Measurements from ENCODE around the gene MYH10. TPM values are rescaled to one million over a fixed set of nuclear protein-coding genes. Genes with fewer than 3 reads are reported as not detected.

MYH10 gene
- total and polyA plus RNA-seq, 9 of the 15 experiments (the other 6 are each of a cell fraction or from before 2014, with no cell fraction given): 16.3 to 95.3 (median 39.7) TPM

DNA sequence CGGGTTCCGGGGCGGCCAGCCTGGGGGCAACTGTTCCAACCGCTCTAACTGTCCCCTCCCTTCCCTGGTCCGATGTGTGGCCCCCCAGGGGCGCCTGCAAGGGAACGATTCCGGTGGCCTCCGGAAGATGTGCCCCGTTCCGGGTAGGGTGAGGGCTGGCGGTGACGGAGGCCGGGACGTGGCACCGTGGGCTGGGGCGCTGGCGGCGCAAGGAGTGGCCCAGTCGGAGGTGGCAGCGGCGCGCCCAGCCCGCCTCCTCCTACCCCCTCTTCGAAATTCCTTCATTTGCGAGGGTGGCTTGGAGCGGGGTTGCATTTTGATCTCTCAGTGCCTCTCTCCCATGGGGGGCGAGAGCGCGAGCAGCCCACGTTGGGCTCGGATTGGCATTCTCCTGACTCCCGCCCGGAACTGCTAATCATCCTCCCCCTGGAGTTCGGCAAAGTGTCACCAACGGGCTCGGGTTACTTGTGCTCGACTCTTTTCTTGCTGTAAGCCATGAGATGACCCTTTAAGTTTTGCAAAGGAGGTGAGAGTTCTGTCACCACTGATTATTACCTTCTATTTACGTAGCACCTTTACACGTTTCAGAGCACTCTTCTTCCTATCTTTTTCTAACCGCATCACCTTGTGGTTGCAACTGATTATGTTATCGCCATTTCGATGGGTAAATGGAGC, 194.2 kb downstream of the MYH10 start (continued):
- TF ChIP-seq, protein P1, sequence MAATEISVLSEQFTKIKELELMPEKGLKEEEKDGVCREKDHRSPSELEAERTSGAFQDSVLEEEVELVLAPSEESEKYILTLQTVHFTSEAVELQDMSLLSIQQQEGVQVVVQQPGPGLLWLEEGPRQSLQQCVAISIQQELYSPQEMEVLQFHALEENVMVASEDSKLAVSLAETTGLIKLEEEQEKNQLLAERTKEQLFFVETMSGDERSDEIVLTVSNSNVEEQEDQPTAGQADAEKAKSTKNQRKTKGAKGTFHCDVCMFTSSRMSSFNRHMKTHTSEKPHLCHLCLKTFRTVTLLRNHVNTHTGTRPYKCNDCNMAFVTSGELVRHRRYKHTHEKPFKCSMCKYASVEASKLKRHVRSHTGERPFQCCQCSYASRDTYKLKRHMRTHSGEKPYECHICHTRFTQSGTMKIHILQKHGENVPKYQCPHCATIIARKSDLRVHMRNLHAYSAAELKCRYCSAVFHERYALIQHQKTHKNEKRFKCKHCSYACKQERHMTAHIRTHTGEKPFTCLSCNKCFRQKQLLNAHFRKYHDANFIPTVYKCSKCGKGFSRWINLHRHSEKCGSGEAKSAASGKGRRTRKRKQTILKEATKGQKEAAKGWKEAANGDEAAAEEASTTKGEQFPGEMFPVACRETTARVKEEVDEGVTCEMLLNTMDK (IDR thresholded peaks at IDR 0.05; ENCODE audit: borderline replicate concordance, insufficient read depth, low read depth, low read length, poor library complexity, severe bottlenecking): no peak
- TF ChIP-seq ZNF133 (CRISPR knock-in tag; IDR thresholded peaks at IDR 0.05): no peak
- no peak for TF ChIP-seq L3MBTL2 (IDR thresholded peaks at IDR 0.05)
- TF ChIP-seq MBD2 (IDR thresholded peaks at IDR 0.05; ENCODE audit: borderline replicate concordance, low read depth): no peak
- peak; percentile 0 for TF ChIP-seq HMGN3 (IDR thresholded peaks at IDR 0.05; ENCODE audit: borderline replicate concordance, extremely low read depth, insufficient read length, low read depth, low read length)
- peak; percentile 40 for TF ChIP-seq MEIS2 (IDR thresholded peaks at IDR 0.05; ENCODE audit: partially characterized antibody)
- no peak for TF ChIP-seq ZNF699 (CRISPR knock-in tag; IDR thresholded peaks at IDR 0.05; ENCODE audit: insufficient replicate concordance)
- TF ChIP-seq GABPB1 (CRISPR knock-in tag; IDR thresholded peaks at IDR 0.05): no peak
- TF ChIP-seq, protein P2, sequence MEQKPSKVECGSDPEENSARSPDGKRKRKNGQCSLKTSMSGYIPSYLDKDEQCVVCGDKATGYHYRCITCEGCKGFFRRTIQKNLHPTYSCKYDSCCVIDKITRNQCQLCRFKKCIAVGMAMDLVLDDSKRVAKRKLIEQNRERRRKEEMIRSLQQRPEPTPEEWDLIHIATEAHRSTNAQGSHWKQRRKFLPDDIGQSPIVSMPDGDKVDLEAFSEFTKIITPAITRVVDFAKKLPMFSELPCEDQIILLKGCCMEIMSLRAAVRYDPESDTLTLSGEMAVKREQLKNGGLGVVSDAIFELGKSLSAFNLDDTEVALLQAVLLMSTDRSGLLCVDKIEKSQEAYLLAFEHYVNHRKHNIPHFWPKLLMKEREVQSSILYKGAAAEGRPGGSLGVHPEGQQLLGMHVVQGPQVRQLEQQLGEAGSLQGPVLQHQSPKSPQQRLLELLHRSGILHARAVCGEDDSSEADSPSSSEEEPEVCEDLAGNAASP (IDR thresholded peaks at IDR 0.05): no peak
- TF ChIP-seq OTX1 (CRISPR knock-in tag; IDR thresholded peaks at IDR 0.05): no peak
- no peak for TF ChIP-seq MYBL2 (IDR thresholded peaks at IDR 0.05; ENCODE audit: low read depth)
- TF ChIP-seq MYBL2 (CRISPR knock-in tag; IDR thresholded peaks at IDR 0.05; ENCODE audit: borderline replicate concordance): no peak
- TF ChIP-seq U2AF2 (optimal IDR thresholded peaks at IDR 0.05; ENCODE audit: low read depth, low read length): no peak
- TF ChIP-seq, protein P3, sequence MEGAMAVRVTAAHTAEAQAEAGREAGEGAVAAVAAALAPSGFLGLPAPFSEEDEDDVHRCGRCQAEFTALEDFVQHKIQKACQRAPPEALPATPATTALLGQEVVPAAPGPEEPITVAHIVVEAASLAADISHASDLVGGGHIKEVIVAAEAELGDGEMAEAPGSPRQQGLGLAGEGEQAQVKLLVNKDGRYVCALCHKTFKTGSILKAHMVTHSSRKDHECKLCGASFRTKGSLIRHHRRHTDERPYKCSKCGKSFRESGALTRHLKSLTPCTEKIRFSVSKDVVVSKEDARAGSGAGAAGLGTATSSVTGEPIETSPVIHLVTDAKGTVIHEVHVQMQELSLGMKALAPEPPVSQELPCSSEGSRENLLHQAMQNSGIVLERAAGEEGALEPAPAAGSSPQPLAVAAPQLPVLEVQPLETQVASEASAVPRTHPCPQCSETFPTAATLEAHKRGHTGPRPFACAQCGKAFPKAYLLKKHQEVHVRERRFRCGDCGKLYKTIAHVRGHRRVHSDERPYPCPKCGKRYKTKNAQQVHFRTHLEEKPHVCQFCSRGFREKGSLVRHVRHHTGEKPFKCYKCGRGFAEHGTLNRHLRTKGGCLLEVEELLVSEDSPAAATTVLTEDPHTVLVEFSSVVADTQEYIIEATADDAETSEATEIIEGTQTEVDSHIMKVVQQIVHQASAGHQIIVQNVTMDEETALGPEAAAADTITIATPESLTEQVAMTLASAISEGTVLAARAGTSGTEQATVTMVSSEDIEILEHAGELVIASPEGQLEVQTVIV (CRISPR knock-in tag; IDR thresholded peaks at IDR 0.05; ENCODE audit: borderline replicate concordance): no peak
- TF ChIP-seq KDM2B (CRISPR knock-in tag; IDR thresholded peaks at IDR 0.05): no peak
- TF ChIP-seq, protein P4, sequence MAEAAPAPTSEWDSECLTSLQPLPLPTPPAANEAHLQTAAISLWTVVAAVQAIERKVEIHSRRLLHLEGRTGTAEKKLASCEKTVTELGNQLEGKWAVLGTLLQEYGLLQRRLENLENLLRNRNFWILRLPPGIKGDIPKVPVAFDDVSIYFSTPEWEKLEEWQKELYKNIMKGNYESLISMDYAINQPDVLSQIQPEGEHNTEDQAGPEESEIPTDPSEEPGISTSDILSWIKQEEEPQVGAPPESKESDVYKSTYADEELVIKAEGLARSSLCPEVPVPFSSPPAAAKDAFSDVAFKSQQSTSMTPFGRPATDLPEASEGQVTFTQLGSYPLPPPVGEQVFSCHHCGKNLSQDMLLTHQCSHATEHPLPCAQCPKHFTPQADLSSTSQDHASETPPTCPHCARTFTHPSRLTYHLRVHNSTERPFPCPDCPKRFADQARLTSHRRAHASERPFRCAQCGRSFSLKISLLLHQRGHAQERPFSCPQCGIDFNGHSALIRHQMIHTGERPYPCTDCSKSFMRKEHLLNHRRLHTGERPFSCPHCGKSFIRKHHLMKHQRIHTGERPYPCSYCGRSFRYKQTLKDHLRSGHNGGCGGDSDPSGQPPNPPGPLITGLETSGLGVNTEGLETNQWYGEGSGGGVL (CRISPR knock-in tag; IDR thresholded peaks at IDR 0.05): no peak
- no peak for TF ChIP-seq EGR1 (conservative IDR thresholded peaks at IDR 0.05)
- peak; percentile 50; the same call in 1 of the 2 replicates for TF ChIP-seq BCOR (IDR thresholded peaks at IDR 0.05)
- TF ChIP-seq ZNF121 (CRISPR knock-in tag; conservative IDR thresholded peaks at IDR 0.05): no peak
- peak; percentile 70 for TF ChIP-seq CBFA2T2 (conservative IDR thresholded peaks at IDR 0.05)

Measured in K562 (cell line).